ENCODE results near the gene CUTA. TPM values are rescaled to one million over a fixed set of nuclear protein-coding genes. Genes with fewer than 3 reads are reported as not detected.

The CUTA gene
- total RNA-seq, 4 donors from 2014 or later: 109 to 136 (median 123) TPM

- peak overlapping the region; percentile 65 to 80 (median 74) for H3K4me3 ChIP-seq
- H3K9me3 ChIP-seq: no peaks in the 10 kb centered on the region
- peaks cover 11 to 29% (median 28%) of the 10 kb centered on the region in 4 donors for H3K36me3 ChIP-seq
- peak overlapping the region; percentile 89 to 96 (median 96) for H3K27ac ChIP-seq (replicated peaks in 1 of 4)
- DNase-seq (ENCODE audit: extremely low spot score): no peak
- intact Hi-C loops (cut with DNase I): no loop called here
- peaks cover 31 to 76% (median 69%) of the 10 kb centered on the region in 4 donors for H3K4me1 ChIP-seq
- H3K27me3 ChIP-seq: no peaks in the 10 kb centered on the region
- 41% methylated on average over 8 of the region's 8 CpGs for WGBS
- TF ChIP-seq, protein P1, sequence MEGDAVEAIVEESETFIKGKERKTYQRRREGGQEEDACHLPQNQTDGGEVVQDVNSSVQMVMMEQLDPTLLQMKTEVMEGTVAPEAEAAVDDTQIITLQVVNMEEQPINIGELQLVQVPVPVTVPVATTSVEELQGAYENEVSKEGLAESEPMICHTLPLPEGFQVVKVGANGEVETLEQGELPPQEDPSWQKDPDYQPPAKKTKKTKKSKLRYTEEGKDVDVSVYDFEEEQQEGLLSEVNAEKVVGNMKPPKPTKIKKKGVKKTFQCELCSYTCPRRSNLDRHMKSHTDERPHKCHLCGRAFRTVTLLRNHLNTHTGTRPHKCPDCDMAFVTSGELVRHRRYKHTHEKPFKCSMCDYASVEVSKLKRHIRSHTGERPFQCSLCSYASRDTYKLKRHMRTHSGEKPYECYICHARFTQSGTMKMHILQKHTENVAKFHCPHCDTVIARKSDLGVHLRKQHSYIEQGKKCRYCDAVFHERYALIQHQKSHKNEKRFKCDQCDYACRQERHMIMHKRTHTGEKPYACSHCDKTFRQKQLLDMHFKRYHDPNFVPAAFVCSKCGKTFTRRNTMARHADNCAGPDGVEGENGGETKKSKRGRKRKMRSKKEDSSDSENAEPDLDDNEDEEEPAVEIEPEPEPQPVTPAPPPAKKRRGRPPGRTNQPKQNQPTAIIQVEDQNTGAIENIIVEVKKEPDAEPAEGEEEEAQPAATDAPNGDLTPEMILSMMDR (IDR thresholded peaks at IDR 0.05): no peak
- TF ChIP-seq POLR2A (IDR thresholded peaks at IDR 0.05; ENCODE audit: low read depth) (no peak), EP300 (IDR thresholded peaks at IDR 0.05) (no peak), POLR2AphosphoS5 (IDR thresholded peaks at IDR 0.05) (no peak)
These were observed 884 bp upstream of the CUTA start for GRCh38 chr6:33418690-33419291.

GRCh38 chr6:33417128-33417902, 592 bp downstream of the CUTA start:
- H3K4me1 ChIP-seq: peaks cover 34 to 86% (median 82%) of the 10 kb centered on the region in 4 donors
- no peaks in the 10 kb centered on the region for H3K27me3 ChIP-seq
- 2% methylated on average over 18 of the region's 25 CpGs for WGBS
- no peak for DNase-seq (ENCODE audit: extremely low spot score)
- no peaks in the 10 kb centered on the region for H3K9me3 ChIP-seq
- H3K36me3 ChIP-seq: peaks cover 24 to 44% (median 43%) of the 10 kb centered on the region in 4 donors
- TF ChIP-seq, protein P1 (IDR thresholded peaks at IDR 0.05): no peak
- TF ChIP-seq POLR2AphosphoS5 (IDR thresholded peaks at IDR 0.05): peak in 1 of 2 donors; percentile 53
- peak overlapping the region; percentile 65 to 80 (median 74) for H3K4me3 ChIP-seq
- intact Hi-C loops (cut with DNase I): no loop called here
- H3K27ac ChIP-seq (replicated peaks in 1 of 4): peak overlapping the region; percentile 89 to 96 (median 96)

DNA sequence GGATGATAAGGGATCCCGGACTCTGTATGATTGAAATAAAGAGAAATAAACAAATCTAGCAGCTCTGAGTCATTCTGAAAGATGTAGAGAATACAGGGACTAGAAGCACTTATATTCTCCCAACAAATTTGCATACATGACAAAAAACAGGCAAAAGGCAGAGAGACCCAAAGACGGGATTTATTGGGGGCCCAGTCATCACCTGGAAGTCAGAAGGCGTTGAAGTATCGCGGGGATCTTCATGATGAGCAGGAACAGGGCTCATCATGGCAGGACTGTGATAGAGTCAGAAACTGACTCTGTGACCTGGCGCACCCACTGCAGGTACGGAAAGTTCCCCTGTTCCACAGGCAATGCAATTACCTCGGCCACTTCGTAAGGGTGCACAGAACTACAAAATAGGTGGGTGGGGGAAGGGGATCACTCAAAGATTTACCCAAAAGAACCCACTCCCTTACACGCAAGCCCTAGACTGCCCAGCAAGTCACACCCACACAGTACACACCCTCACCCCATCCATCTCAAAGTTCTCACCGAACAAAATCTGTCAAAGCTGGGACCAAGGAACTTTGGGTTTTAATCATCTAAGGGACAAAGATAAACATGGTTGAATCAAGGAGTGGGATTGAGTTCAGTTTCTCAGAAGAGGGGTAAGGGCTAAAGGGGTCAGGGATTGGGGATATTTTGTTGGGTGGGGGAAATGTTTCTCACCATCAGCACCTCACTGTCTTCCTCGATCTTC, 1.4 kb downstream of the CUTA start:
- TF ChIP-seq POLR2A (IDR thresholded peaks at IDR 0.05; ENCODE audit: low read depth) (no peak), POLR2AphosphoS5 (IDR thresholded peaks at IDR 0.05) (no peak), EP300 (IDR thresholded peaks at IDR 0.05) (no peak)
- TF ChIP-seq, protein P1 (IDR thresholded peaks at IDR 0.05): no peak
- DNase-seq (ENCODE audit: extremely low spot score): no peak

GRCh38 chr6:33415831-33416230, 2.1 kb downstream of the CUTA start:
- H3K36me3 ChIP-seq: peaks cover 24 to 47% (median 46%) of the 10 kb centered on the region in 4 donors
- H3K27ac ChIP-seq (replicated peaks in 1 of 4): peak overlapping the region; percentile 16 to 96 (median 96)
- 68% methylated on average over 9 of the region's 9 CpGs for WGBS
- DNase-seq (ENCODE audit: extremely low spot score): no peak
- no peaks in the 10 kb centered on the region for H3K9me3 ChIP-seq
- no peaks in the 10 kb centered on the region for H3K27me3 ChIP-seq
- TF ChIP-seq, protein P1 (IDR thresholded peaks at IDR 0.05): no peak
- TF ChIP-seq EP300 (IDR thresholded peaks at IDR 0.05): no peak
- H3K4me1 ChIP-seq: peaks cover 43 to 89% (median 87%) of the 10 kb centered on the region in 4 donors
- intact Hi-C loops (cut with DNase I): no loop called here
- H3K4me3 ChIP-seq: no peak overlapping the region

More for the DNA sequence above, 1.4 kb downstream of the CUTA start:
- WGBS: 51% methylated on average over 12 of the region's 12 CpGs
- Histone ChIP-seq H3K4me3 (peak overlapping the region; percentile 65 to 80 (median 74)), H3K4me1 (peaks cover 41 to 92% (median 88%) of the 10 kb centered on the region in 4 donors), H3K9me3 (no peaks in the 10 kb centered on the region), H3K27me3 (no peaks in the 10 kb centered on the region), H3K36me3 (peaks cover 24 to 47% (median 46%) of the 10 kb centered on the region in 4 donors), H3K27ac (replicated peaks in 1 of 4) (peak overlapping the region; percentile 89 to 96 (median 96))
- intact Hi-C loops (cut with DNase I): no loop called here

Measured in esophagus muscularis mucosa (tissue), 4 donors.